Body of pancreas (tissue), 4 donors: ENCODE measurements around the gene MAGEA1. TPM values are rescaled to one million over a fixed set of nuclear protein-coding genes. Genes with fewer than 3 reads are reported as not detected.

Source experiments
- ATAC-seq: fragments of 150-250 bp; one replicate; pipeline ENCODE4 v1.9.1; 2016
- DNase-seq, 4 donors: peaks; one replicate each; pipeline ENCODE4 v3.0.0-alpha.2; 2019
- H3K27ac ChIP-seq, 4 donors: fragments of 200-600 bp; sonication (generic); 1 replicate in 3 of 4; 2 replicates in 1 of 4; pipeline versions ENCODE4 v1.5.1 to v1.6.1; 2016 to 2019; ENCODE audit warnings: mild to moderate bottlenecking in 1 of 4, mixed read lengths in 1 of 4, moderate library complexity in 1 of 4
- H3K27me3 ChIP-seq, 2 donors: fragments of 200-600 bp; sonication (generic); one replicate each; pipeline ENCODE4 v1.6.0; 2016; ENCODE audit warnings: mild to moderate bottlenecking in 1 of 2
- H3K36me3 ChIP-seq, 2 donors: fragments of 200-600 bp; sonication (generic); replicated peaks in 1 of 2; 2 replicates each; pipeline ENCODE4 v1.5.1; 2016; ENCODE audit warnings: low read depth in 2 of 2; ENCODE audit not compliant: insufficient read depth in 1 of 2
- H3K4me1 ChIP-seq: fragments of 200-600 bp; sonication (generic); one replicate; pipeline ENCODE4 v1.6.0; 2016
- H3K4me3 ChIP-seq, 2 donors: fragments of 200-600 bp; sonication (generic); 1 replicate in 1 of 2; 2 replicates in 1 of 2; pipeline ENCODE4 v1.5.1; 2016 to 2019
- H3K9me3 ChIP-seq, 3 donors: fragments of 200-600 bp; sonication (generic); 1 replicate in 2 of 3; 2 replicates in 1 of 3; pipeline ENCODE4 v1.5.1; 2016
- CTCF ChIP-seq, 7 experiments: fragments of 450-650 bp in 4 of 7; fragments of 200-600 bp in 3 of 7; sonication (generic) in 3 of 7; IDR thresholded peaks; one replicate each; pipeline ENCODE4 v1.5.1; 2016 to 2019; ENCODE audit warnings: antibody characterized with exemption in 7 of 7
- POLR2A ChIP-seq, 3 donors: fragments of 450-650 bp; IDR thresholded peaks; one replicate each; pipeline ENCODE4 v1.6.1; 2016; ENCODE audit warnings: antibody characterized with exemption in 3 of 3, mild to moderate bottlenecking in 2 of 3
- WGBS, 2 donors: methylation state at CpG; one replicate each; pipeline ENCODE4 v1.1.5; 2017; 5-methylcytosine and 5-hydroxymethylcytosine counted together
- intact Hi-C: fragments of 100-400 bp; cut with DNase I; formaldehyde crosslinking; loops from one replicate; pipeline ENCODE4 v1.15.1; 2023
- total RNA-seq, 2 donors: library from RNA; depleted of rRNA; stranded (reverse); fragments of >200 nt; gene quantifications; one replicate each; pipeline ENCODE4 v1.1.0, GENCODE V29; 2016

Gene MAGEA1
- total RNA-seq, 2 donors from 2014 or later, result not detected

- intact Hi-C loops, result no loop called here
- no peaks in the 10 kb centered on the region for H3K27me3 ChIP-seq
- H3K4me1 ChIP-seq, result no peaks in the 10 kb centered on the region
- DNase-seq (no peak), ATAC-seq (no peak)
- no peaks in the 10 kb centered on the region for H3K9me3 ChIP-seq
- WGBS, 2 donors, result 37 to 50% methylated on average over 2 of the region's 2 CpGs
- no peak overlapping the region for H3K4me3 ChIP-seq
- TF ChIP-seq POLR2A (IDR thresholded peaks at IDR 0.05) (no peak), CTCF (IDR thresholded peaks at IDR 0.05) (no peak)
- H3K27ac ChIP-seq, result no peak overlapping the region
- H3K36me3 ChIP-seq, result no peaks in the 10 kb centered on the region
Measured at GRCh38 chrX:153214934-153215333, 35.9 kb downstream of the MAGEA1 start.

GRCh38 chrX:153216926-153217325 is 37.8 kb downstream of the MAGEA1 start:
- Histone ChIP-seq H3K27ac (no peak overlapping the region), H3K4me3 (no peak overlapping the region), H3K36me3 (no peaks in the 10 kb centered on the region), H3K4me1 (no peaks in the 10 kb centered on the region), H3K27me3 (no peaks in the 10 kb centered on the region), H3K9me3 (no peaks in the 10 kb centered on the region)
- DNase-seq (no peak), ATAC-seq (no peak)
- 69 to 73% methylated on average over 1 of the region's 1 CpG for WGBS, 2 donors
- intact Hi-C loops, result no loop called here
- TF ChIP-seq CTCF (IDR thresholded peaks at IDR 0.05), result no peak

DNA sequence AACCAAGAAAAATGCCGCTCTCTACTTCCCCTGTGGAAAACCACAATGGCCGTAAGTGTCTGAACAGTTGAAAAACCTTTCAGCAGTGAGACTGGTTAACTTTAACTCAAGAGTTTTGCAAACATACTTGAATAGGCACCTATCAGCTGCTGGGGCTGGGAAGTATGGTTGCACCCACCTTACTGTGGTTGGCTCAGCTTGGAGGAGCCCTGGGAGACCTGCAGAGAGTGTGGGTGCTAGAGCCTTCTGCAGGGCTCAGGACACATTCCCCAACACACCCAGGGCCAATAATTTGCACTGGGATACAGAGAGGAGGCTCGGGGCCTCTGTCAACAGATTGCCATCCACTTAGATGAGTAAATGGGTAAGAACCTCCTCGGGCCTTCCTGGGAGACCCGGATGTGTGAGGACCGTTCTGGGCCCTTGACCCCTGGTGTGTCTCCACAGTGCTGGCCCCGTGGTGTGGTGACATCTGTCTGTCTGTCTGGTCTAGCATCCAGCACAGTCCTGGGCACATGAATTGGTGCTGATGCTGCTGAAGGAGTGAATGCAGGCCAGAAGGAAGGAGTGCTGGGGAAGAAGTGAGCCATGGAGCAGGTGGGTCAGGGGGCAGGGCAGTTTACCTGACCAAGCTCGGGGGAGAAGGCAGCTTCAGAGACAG is 46.5 kb downstream of the MAGEA1 start:
- Histone ChIP-seq H3K9me3 (no peaks in the 10 kb centered on the region), H3K36me3 (no peaks in the 10 kb centered on the region), H3K27me3 (no peaks in the 10 kb centered on the region), H3K4me3 (no peak overlapping the region), H3K4me1 (no peaks in the 10 kb centered on the region), H3K27ac (no peak overlapping the region)
- ATAC-seq (no peak), DNase-seq (no peak)
- intact Hi-C loops, result no loop called here
- TF ChIP-seq POLR2A (IDR thresholded peaks at IDR 0.05) (no peak), CTCF (IDR thresholded peaks at IDR 0.05) (no peak)
- WGBS, 2 donors, result 74 to 93% methylated on average over 3 to 8 of the region's 8 CpGs

DNA sequence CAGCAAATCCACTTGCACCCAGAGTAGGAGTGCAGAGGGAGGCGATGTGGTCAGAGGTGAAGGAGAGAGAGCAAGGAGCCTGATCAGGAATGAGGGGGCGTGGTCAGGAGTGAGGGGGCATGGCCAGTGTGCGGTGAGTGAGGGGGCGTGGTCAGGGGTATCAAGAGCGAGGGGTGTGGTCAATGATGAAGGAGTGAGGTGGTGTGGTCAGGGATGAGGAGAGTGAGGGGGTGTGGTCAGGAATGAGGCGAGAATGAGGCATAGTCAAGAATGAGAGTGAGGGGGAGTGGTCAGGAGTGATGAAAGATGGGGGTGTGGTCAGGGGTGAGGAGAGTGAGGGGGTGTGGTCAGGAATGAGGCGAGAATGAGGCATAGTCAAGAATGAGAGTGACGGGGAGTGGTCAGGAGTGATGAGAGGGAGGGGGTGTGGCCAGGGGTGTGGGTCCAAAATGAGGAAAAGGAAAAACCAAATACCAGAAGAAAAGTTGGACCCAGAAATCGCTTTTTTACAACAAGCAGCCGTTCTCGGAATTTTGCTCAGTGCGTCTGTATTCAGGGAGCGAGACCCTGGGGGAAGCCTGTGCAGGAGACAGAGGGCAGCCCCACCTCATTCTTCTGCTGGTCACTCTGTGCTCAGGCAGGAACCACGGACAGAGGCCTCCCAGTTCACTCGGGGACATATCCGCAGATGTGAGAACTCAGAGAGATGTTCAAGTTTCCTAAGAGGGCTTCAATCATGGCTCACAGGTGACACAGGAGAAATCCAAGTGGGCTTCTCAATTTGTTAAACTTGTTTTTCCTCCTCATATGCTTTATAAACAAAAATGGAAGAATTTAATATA is 47.5 kb downstream of the MAGEA1 start:
- Histone ChIP-seq H3K4me3 (no peak overlapping the region), H3K9me3 (no peaks in the 10 kb centered on the region), H3K27ac (no peak overlapping the region), H3K4me1 (no peaks in the 10 kb centered on the region), H3K36me3 (no peaks in the 10 kb centered on the region), H3K27me3 (no peaks in the 10 kb centered on the region)
- ATAC-seq, result no peak
- 15% methylated on average over 14 to 15 of the region's 16 CpGs for WGBS, 2 donors
- DNase-seq, result peak; percentile 6 to 22 (median 12)
- intact Hi-C loops, result no loop called here
- no peak for TF ChIP-seq CTCF (IDR thresholded peaks at IDR 0.05)
- TF ChIP-seq POLR2A (IDR thresholded peaks at IDR 0.05), result no peak

Other genes with a start within 250 kb of the MAGEA1 start
- gene PNMA5, start 185.2 kb upstream of the MAGEA1 start, total RNA-seq, result not detected
- gene PNMA3, start 122.8 kb upstream of the MAGEA1 start, total RNA-seq, result under 1 TPM; 0.26 to 0.33 TPM
- gene PNMA6A, start 106.8 kb upstream of the MAGEA1 start, total RNA-seq, result 1 to 10 TPM; 1.3 to 2.1 TPM
- gene PNMA6F, start 142.5 kb downstream of the MAGEA1 start, total RNA-seq, result not detected
- 10 to 100 TPM in 1 of 2 donors, 1 to 10 TPM in 1; 8.0 to 12.2 TPM for gene ZNF275, start 154.9 kb downstream of the MAGEA1 start, total RNA-seq
- gene PNMA6E, start 222.1 kb downstream of the MAGEA1 start, total RNA-seq, result not detected
- under 1 TPM; 0.33 to 0.78 TPM for gene ZFP92, start 232.2 kb downstream of the MAGEA1 start, total RNA-seq